A549 (cell line): ENCODE results near the gene GPAM.

Experiments used
- CBX2 ChIP-seq: fragments of 200-600 bp; sonication (generic); IDR thresholded peaks from 2 replicates; pipeline ENCODE4 v1.6.1; 2016; ENCODE audit warnings: low read depth, mild to moderate bottlenecking, borderline replicate concordance
- CHD2 ChIP-seq: fragments of 150-350 bp; IDR thresholded peaks from 2 replicates; pipeline ENCODE4 v1.6.1; 2014; ENCODE audit warnings: low read length; ENCODE audit not compliant: partially characterized antibody
- ELK1 ChIP-seq: fragments of 150-350 bp; IDR thresholded peaks from 2 replicates; pipeline ENCODE4 v1.6.1; 2014; ENCODE audit warnings: low read depth, mild to moderate bottlenecking, low read length
- EP300 ChIP-seq, 2 experiments: fragments of >200 bp; sonication (Bioruptor Twin); formaldehyde crosslinking; IDR thresholded peaks; 2 replicates in 1 of 2; 3 replicates in 1 of 2; pipeline ENCODE4 v1.6.1; 2016 to 2017
- HDAC2 ChIP-seq: fragments of 200-600 bp; sonication (generic); IDR thresholded peaks from 2 replicates; pipeline ENCODE4 v1.6.1; 2016
- JUN ChIP-seq, 2 experiments: fragments of >200 bp; sonication (Bioruptor Twin); formaldehyde crosslinking; IDR thresholded peaks; 2 replicates in 1 of 2; 3 replicates in 1 of 2; pipeline ENCODE4 v1.6.1; 2016 to 2017
- KDM1A ChIP-seq: fragments of 200-600 bp; sonication (generic); IDR thresholded peaks from 2 replicates; pipeline ENCODE4 v1.6.1; 2016; ENCODE audit warnings: low read depth, mild to moderate bottlenecking
- PBX3 ChIP-seq: IDR thresholded peaks from 2 replicates; pipeline ENCODE4 v1.6.1; 2012
- REST ChIP-seq: fragments of 200-600 bp; sonication (generic); IDR thresholded peaks from 2 replicates; pipeline ENCODE4 v1.6.1; 2016; ENCODE audit warnings: antibody characterized with exemption, mild to moderate bottlenecking, moderate library complexity
- RFX5 ChIP-seq: fragments of 450-650 bp; IDR thresholded peaks from 2 replicates; pipeline ENCODE4 v1.7.1; 2014; ENCODE audit warnings: antibody characterized with exemption, mild to moderate bottlenecking, moderate library complexity
- TF ChIP-seq, protein P1 (sequence below): fragments of >200 bp; sonication (Bioruptor Twin); formaldehyde crosslinking; IDR thresholded peaks from 3 replicates; pipeline ENCODE4 v1.5.1; 2016
- TF ChIP-seq, protein P2 (sequence below): fragments of 450-650 bp; IDR thresholded peaks from 2 replicates; pipeline ENCODE4 v1.6.1; 2014; ENCODE audit warnings: antibody characterized with exemption

GRCh38 chr10:112183329-112184051 is at the start of gene GPAM:
- peak; percentile 69; the same call in 1 of the 2 replicates for TF ChIP-seq PBX3
- TF ChIP-seq JUN (IDR thresholded peaks at IDR 0.05): peak; percentile 73 to 86; a peak in 3 of 5 replicates
- TF ChIP-seq, protein P1, sequence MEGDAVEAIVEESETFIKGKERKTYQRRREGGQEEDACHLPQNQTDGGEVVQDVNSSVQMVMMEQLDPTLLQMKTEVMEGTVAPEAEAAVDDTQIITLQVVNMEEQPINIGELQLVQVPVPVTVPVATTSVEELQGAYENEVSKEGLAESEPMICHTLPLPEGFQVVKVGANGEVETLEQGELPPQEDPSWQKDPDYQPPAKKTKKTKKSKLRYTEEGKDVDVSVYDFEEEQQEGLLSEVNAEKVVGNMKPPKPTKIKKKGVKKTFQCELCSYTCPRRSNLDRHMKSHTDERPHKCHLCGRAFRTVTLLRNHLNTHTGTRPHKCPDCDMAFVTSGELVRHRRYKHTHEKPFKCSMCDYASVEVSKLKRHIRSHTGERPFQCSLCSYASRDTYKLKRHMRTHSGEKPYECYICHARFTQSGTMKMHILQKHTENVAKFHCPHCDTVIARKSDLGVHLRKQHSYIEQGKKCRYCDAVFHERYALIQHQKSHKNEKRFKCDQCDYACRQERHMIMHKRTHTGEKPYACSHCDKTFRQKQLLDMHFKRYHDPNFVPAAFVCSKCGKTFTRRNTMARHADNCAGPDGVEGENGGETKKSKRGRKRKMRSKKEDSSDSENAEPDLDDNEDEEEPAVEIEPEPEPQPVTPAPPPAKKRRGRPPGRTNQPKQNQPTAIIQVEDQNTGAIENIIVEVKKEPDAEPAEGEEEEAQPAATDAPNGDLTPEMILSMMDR: no peak
- TF ChIP-seq HDAC2: peak; percentile 38; the same call in 1 of the 2 replicates
- peak; percentile 59; the same call in 1 of the 2 replicates for TF ChIP-seq RFX5
- TF ChIP-seq EP300 (IDR thresholded peaks at IDR 0.05): no peak
- peak; percentile 47; the same call in 1 of the 2 replicates for TF ChIP-seq REST
- TF ChIP-seq CBX2: no peak
- TF ChIP-seq ELK1: no peak
- TF ChIP-seq, protein P2, sequence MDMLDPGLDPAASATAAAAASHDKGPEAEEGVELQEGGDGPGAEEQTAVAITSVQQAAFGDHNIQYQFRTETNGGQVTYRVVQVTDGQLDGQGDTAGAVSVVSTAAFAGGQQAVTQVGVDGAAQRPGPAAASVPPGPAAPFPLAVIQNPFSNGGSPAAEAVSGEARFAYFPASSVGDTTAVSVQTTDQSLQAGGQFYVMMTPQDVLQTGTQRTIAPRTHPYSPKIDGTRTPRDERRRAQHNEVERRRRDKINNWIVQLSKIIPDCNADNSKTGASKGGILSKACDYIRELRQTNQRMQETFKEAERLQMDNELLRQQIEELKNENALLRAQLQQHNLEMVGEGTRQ: no peak
- TF ChIP-seq CHD2: no peak
- 0 out of 2 replicates have a peak, but pooled peaks have one; percentile 33 for TF ChIP-seq KDM1A
